ENCODE results near the gene CMPK2. TPM values are rescaled to one million over a fixed set of nuclear protein-coding genes. Genes with fewer than 3 reads are reported as not detected.

Gene CMPK2
- total RNA-seq, 1 donor from 2014 or later, result 4.4 TPM

DNA sequence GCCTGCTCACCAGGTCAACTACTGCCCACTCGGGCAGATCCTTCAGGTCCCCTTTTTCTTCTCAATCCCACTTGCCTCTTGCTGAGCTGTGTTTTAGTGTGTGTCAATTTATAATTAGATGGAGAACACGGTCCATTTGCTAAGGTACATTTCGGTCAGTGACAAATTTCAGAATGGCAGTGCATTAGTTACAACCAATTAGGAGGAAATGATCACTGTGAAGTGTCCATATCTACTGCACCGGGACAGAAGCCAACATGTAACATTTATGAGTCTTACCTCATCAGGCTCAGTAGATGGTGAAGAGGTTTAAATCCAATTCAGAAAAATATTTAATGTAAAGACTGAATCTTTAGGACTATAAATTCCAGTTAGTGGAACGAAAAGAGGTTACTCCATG, 47.7 kb downstream of the CMPK2 start:
- H3K27ac Mint-ChIP-seq, result no peak overlapping the region
- peaks cover 12% of the 10 kb centered on the region for H3K9me3 Mint-ChIP-seq
- peaks cover 12% of the 10 kb centered on the region for H3K4me1 Mint-ChIP-seq (ENCODE audit: unreplicated experiment)
- H3K36me3 Mint-ChIP-seq, result no peaks in the 10 kb centered on the region
- H3K4me3 Mint-ChIP-seq, result no peak overlapping the region
- DNase-seq (ENCODE audit: extremely low spot score, unreplicated experiment), result no peak
- TF ChIP-seq, protein P1, sequence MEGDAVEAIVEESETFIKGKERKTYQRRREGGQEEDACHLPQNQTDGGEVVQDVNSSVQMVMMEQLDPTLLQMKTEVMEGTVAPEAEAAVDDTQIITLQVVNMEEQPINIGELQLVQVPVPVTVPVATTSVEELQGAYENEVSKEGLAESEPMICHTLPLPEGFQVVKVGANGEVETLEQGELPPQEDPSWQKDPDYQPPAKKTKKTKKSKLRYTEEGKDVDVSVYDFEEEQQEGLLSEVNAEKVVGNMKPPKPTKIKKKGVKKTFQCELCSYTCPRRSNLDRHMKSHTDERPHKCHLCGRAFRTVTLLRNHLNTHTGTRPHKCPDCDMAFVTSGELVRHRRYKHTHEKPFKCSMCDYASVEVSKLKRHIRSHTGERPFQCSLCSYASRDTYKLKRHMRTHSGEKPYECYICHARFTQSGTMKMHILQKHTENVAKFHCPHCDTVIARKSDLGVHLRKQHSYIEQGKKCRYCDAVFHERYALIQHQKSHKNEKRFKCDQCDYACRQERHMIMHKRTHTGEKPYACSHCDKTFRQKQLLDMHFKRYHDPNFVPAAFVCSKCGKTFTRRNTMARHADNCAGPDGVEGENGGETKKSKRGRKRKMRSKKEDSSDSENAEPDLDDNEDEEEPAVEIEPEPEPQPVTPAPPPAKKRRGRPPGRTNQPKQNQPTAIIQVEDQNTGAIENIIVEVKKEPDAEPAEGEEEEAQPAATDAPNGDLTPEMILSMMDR (conservative IDR thresholded peaks at IDR 0.05), result no peak
- H3K27me3 Mint-ChIP-seq, result peaks cover 6% of the 10 kb centered on the region

DNA sequence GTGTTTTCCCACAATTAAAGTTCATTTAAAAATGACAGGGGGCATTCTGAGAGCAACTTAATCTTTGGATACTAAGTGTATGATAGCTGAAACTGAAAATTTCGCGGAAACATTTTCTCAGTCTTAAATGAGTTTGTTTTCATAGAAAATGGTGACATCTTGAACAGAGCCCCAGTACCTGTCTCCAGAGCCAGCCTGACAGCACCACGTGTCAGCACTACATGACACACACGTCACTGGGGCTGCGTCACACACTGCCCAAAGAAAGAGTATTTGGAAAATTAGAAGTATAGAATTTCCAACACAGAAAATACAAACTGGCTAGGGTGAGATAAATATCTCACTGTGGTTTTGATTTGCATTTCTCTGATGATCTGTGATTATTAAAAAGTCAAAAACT, 50.8 kb downstream of the CMPK2 start:
- Mint-ChIP-seq H3K27me3 (peaks cover 3% of the 10 kb centered on the region), H3K4me1 (ENCODE audit: unreplicated experiment) (no peaks in the 10 kb centered on the region), H3K27ac (no peak overlapping the region), H3K36me3 (no peaks in the 10 kb centered on the region), H3K4me3 (no peak overlapping the region), H3K9me3 (peaks cover 7% of the 10 kb centered on the region)
- TF ChIP-seq, protein P1 (conservative IDR thresholded peaks at IDR 0.05), result no peak
- DNase-seq (ENCODE audit: extremely low spot score, unreplicated experiment), result no peak

DNA sequence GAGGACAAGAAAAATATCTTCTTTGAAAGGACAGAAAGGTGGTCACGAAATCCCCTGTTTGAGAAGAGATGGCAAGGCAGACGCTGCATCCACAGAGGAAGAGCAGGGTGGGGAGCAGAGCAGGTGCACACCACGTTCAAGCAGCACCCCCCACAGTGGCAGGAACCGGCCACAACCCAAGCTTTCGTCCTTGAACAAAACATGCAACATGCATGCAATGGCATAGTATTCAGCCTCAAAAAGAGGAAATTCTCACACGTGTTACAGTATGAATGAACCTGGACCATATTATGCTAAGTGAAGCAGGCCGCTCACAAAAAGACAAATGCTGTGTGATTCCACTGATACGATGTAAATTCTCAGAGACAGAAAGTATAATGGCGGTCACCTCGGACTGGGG, 51.4 kb downstream of the CMPK2 start:
- TF ChIP-seq, protein P1 (conservative IDR thresholded peaks at IDR 0.05), result no peak
- H3K4me1 Mint-ChIP-seq (ENCODE audit: unreplicated experiment), result no peaks in the 10 kb centered on the region
- peaks cover 7% of the 10 kb centered on the region for H3K9me3 Mint-ChIP-seq
- H3K36me3 Mint-ChIP-seq, result no peaks in the 10 kb centered on the region
- peaks cover 4% of the 10 kb centered on the region for H3K27me3 Mint-ChIP-seq
- H3K27ac Mint-ChIP-seq, result no peak overlapping the region
- no peak for DNase-seq (ENCODE audit: extremely low spot score, unreplicated experiment)
- H3K4me3 Mint-ChIP-seq, result no peak overlapping the region

DNA sequence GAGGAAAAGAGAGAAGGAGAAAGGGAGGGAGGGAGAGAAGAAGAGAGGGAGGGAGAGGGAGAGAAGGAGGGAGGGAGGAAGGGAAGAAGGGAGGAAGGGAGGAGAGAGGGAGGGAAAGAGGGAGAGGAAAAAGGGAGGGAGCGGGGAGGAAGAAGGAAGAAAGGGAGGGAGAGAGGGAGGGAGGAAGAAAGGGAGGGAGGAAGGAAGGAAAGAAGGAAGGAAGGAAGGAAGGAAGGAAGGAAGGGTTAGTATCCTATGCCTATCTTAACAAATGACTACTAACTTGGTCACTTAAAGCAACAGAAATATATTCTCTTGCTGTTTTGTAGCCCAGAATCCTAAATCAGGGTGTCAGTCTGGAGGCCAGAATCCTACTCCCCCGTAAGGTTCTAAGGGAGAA, 52.1 kb downstream of the CMPK2 start:
- peaks cover 7% of the 10 kb centered on the region for H3K9me3 Mint-ChIP-seq
- no peaks in the 10 kb centered on the region for H3K36me3 Mint-ChIP-seq
- no peaks in the 10 kb centered on the region for H3K4me1 Mint-ChIP-seq (ENCODE audit: unreplicated experiment)

DNA sequence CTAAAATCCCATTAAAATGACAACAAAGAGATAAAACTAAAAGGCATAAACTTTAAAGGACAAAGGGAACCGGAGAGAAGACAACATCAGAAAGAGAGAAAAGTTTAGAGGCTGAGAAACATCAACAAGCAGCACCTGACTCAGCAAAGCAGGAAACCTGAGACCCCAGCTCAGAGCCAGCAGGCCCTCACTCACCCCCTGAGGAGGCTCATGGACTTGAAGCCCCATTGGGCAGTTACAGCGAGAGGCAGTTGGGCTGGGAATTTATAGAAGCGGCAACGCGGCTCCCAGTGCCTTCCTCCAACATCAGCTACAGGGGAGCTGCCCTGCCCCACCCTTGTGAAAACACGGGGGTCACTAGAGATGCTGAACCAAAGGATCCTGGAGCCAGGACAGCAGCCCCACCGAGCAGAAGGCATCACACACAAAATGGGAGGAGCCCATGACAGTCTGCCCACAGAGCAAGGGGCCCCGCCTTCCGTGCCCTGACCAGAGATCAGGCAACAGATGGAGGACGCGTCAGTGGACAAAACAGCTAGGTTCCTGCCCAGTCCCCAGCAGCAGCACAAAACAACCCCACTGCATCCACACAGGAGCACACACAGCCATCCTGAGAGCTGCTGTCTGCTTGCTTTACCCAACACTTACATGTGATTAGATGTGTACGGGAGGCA, 52.7 kb downstream of the CMPK2 start:
- H3K27ac Mint-ChIP-seq, result no peak overlapping the region
- TF ChIP-seq, protein P1 (conservative IDR thresholded peaks at IDR 0.05), result no peak
- peaks cover 7% of the 10 kb centered on the region for H3K9me3 Mint-ChIP-seq
- H3K4me1 Mint-ChIP-seq (ENCODE audit: unreplicated experiment), result no peaks in the 10 kb centered on the region
- no peak for DNase-seq (ENCODE audit: extremely low spot score, unreplicated experiment)
- peaks cover 6% of the 10 kb centered on the region for H3K27me3 Mint-ChIP-seq
- H3K36me3 Mint-ChIP-seq, result no peaks in the 10 kb centered on the region
- H3K4me3 Mint-ChIP-seq, result no peak overlapping the region

More for the DNA sequence above, 52.1 kb downstream of the CMPK2 start:
- TF ChIP-seq, protein P1 (conservative IDR thresholded peaks at IDR 0.05), result no peak
- Mint-ChIP-seq H3K27me3 (peaks cover 6% of the 10 kb centered on the region), H3K4me3 (no peak overlapping the region), H3K27ac (no peak overlapping the region)
- DNase-seq (ENCODE audit: extremely low spot score, unreplicated experiment), result no peak
